H9 (cell line): ENCODE measurements around the gene ACADM. TPM values are rescaled to one million over a fixed set of nuclear protein-coding genes. Genes with fewer than 3 reads are reported as not detected.

Source experiments
- DNase-seq: peaks from one replicate; pipeline ENCODE4 v3.0.0-alpha.2; 2017
- H2AFZ ChIP-seq: one replicate; pipeline ENCODE4 v1.6.1; 2013; ENCODE audit warnings: mild to moderate bottlenecking, low read length, control low read depth, moderate library complexity
- H2AK5ac ChIP-seq: 2 replicates; pipeline ENCODE4 v1.6.1; 2013; ENCODE audit warnings: low read length, control low read depth, mixed read lengths; ENCODE audit not compliant: insufficient read length
- H2BK120ac ChIP-seq: one replicate; pipeline ENCODE4 v1.6.1; 2013; ENCODE audit warnings: low read depth, mild to moderate bottlenecking, low read length, control low read depth, inconsistent platforms; ENCODE audit not compliant: poor library complexity, severe bottlenecking
- H2BK12ac ChIP-seq: 2 replicates; pipeline ENCODE4 v1.6.1; 2013; ENCODE audit warnings: low read length, control low read depth, mixed read lengths, low read depth; ENCODE audit not compliant: insufficient read length
- H2BK15ac ChIP-seq: 2 replicates; pipeline ENCODE4 v1.6.1; 2013; ENCODE audit warnings: low read depth, low read length, control low read depth
- H2BK20ac ChIP-seq: one replicate; pipeline ENCODE4 v1.6.1; 2013; ENCODE audit warnings: low read depth, mild to moderate bottlenecking, low read length, control low read depth, inconsistent platforms; ENCODE audit not compliant: poor library complexity, severe bottlenecking
- H2BK5ac ChIP-seq: 2 replicates; pipeline ENCODE4 v1.6.1; 2013; ENCODE audit warnings: low read length, control low read depth, mixed read lengths; ENCODE audit not compliant: insufficient read length
- H3K14ac ChIP-seq: 2 replicates; pipeline ENCODE4 v1.6.1; 2013; ENCODE audit warnings: low read length, control low read depth; ENCODE audit not compliant: insufficient read depth
- H3K18ac ChIP-seq: 2 replicates; pipeline ENCODE4 v1.6.1; 2013; ENCODE audit warnings: low read depth, mild to moderate bottlenecking, mixed read lengths, low read length, control low read depth; ENCODE audit not compliant: insufficient read length
- H3K23ac ChIP-seq: 2 replicates; pipeline ENCODE4 v1.6.1; 2013; ENCODE audit warnings: low read length, control low read depth, mixed read lengths, low read depth; ENCODE audit not compliant: insufficient read length
- H3K23me2 ChIP-seq: 2 replicates; pipeline ENCODE4 v1.6.1; 2013; ENCODE audit warnings: low read depth, mild to moderate bottlenecking, mixed read lengths, low read length, control low read depth; ENCODE audit not compliant: insufficient read length, poor library complexity, severe bottlenecking
- H3K27ac ChIP-seq: 2 replicates; pipeline ENCODE4 v1.5.1; 2013; ENCODE audit warnings: low read length, control low read depth, mixed read lengths, low read depth; ENCODE audit not compliant: insufficient read length
- H3K27me3 ChIP-seq: 2 replicates; pipeline ENCODE4 v1.6.1; 2013; ENCODE audit warnings: low read length, control low read depth, inconsistent platforms; ENCODE audit not compliant: insufficient read depth
- H3K4ac ChIP-seq: 2 replicates; pipeline ENCODE4 v1.6.1; 2013; ENCODE audit warnings: low read depth, mild to moderate bottlenecking, control low read depth, inconsistent platforms, low read length, moderate library complexity
- H3K4me1 ChIP-seq: 2 replicates; pipeline ENCODE4 v1.6.1; 2013; ENCODE audit warnings: low read length, control low read depth, inconsistent platforms; ENCODE audit not compliant: insufficient read depth
- H3K4me2 ChIP-seq: 2 replicates; pipeline ENCODE4 v1.6.1; 2013; ENCODE audit warnings: low read length, control low read depth, mixed read lengths; ENCODE audit not compliant: insufficient read length, insufficient read depth
- H3K56ac ChIP-seq: 2 replicates; pipeline ENCODE4 v1.6.1; 2013; ENCODE audit warnings: low read depth, mild to moderate bottlenecking, mixed read lengths, low read length, control low read depth; ENCODE audit not compliant: insufficient read length
- H3K79me1 ChIP-seq: 2 replicates; pipeline ENCODE4 v1.6.1; 2013; ENCODE audit warnings: low read depth, mild to moderate bottlenecking, moderate library complexity, low read length, control low read depth, inconsistent platforms; ENCODE audit not compliant: insufficient read depth, poor library complexity, severe bottlenecking
- H3K79me2 ChIP-seq: 2 replicates; pipeline ENCODE4 v1.6.1; 2013; ENCODE audit warnings: low read length, control low read depth, inconsistent platforms; ENCODE audit not compliant: insufficient read depth
- H3K9ac ChIP-seq: 2 replicates; pipeline ENCODE4 v1.6.1; 2013; ENCODE audit warnings: low read length, control low read depth, mixed read lengths; ENCODE audit not compliant: insufficient read length; ENCODE audit errors: extremely low read depth
- H3K9me3 ChIP-seq: one replicate; pipeline ENCODE4 v1.6.1; 2013; ENCODE audit warnings: low read depth, low read length, inconsistent platforms; ENCODE audit not compliant: control insufficient read depth
- H3T11ph ChIP-seq: one replicate; pipeline ENCODE4 v1.6.1; 2013; ENCODE audit warnings: mild to moderate bottlenecking, low read length, control low read depth, inconsistent platforms
- H4K20me1 ChIP-seq: one replicate; pipeline ENCODE4 v1.6.1; 2013; ENCODE audit not compliant: control insufficient read depth, insufficient read length, insufficient read depth
- H4K5ac ChIP-seq: 2 replicates; pipeline ENCODE4 v1.6.1; 2013; ENCODE audit warnings: low read depth, mild to moderate bottlenecking, mixed read lengths, low read length, control low read depth; ENCODE audit not compliant: insufficient read length
- H4K8ac ChIP-seq: replicated peaks from 2 replicates; pipeline ENCODE4 v1.6.1; 2013; ENCODE audit warnings: low read length, control low read depth, mixed read lengths, low read depth; ENCODE audit not compliant: insufficient read length
- H4K91ac ChIP-seq: 2 replicates; pipeline ENCODE4 v1.6.1; 2013; ENCODE audit warnings: low read depth, mild to moderate bottlenecking, moderate library complexity, mixed read lengths, low read length, control low read depth; ENCODE audit not compliant: insufficient read length
- H3K27ac Mint-ChIP-seq, 3 experiments: 2 replicates in 2 of 3; 3 replicates in 1 of 3; pipeline ENCODE4 v1.8.0; 2020 to 2021; ENCODE audit warnings: mixed read lengths in 3 of 3, mild to moderate bottlenecking in 1 of 3, moderate library complexity in 1 of 3
- H3K27me3 Mint-ChIP-seq: 2 replicates; pipeline ENCODE4 v1.8.0; 2021; ENCODE audit warnings: low read depth, mild to moderate bottlenecking, moderate library complexity, mixed read lengths
- H3K36me3 Mint-ChIP-seq, 3 experiments: 2 replicates in 2 of 3; 3 replicates in 1 of 3; pipeline ENCODE4 v1.8.0; 2020 to 2021; ENCODE audit warnings: low read depth in 3 of 3, mixed read lengths in 3 of 3; ENCODE audit not compliant: insufficient read depth in 1 of 3
- H3K4me1 Mint-ChIP-seq, 2 experiments: 2 replicates each; pipeline ENCODE4 v1.8.0; 2020; ENCODE audit warnings: mixed read lengths in 2 of 2
- H3K4me3 Mint-ChIP-seq, 2 experiments: 2 replicates in 1 of 2; 3 replicates in 1 of 2; pipeline ENCODE4 v1.8.0; 2020 to 2021; ENCODE audit warnings: mild to moderate bottlenecking in 2 of 2, mixed read lengths in 2 of 2, moderate library complexity in 1 of 2
- H3K9me3 Mint-ChIP-seq, 2 experiments: 2 replicates in 1 of 2; 3 replicates in 1 of 2; pipeline ENCODE4 v1.8.0; 2020; ENCODE audit warnings: mild to moderate bottlenecking in 2 of 2, mixed read lengths in 2 of 2, moderate library complexity in 1 of 2
- total RNA-seq: library from RNA; stranded (reverse); gene quantifications from 2 replicates; pipeline ENCODE4 v1.2.1, GENCODE V29; 2021
- TF ChIP-seq, protein P1 (sequence below): fragments of 200-600 bp; sonication (generic); conservative IDR thresholded peaks from 3 replicates; pipeline ENCODE4 v1.8.0; 2021; ENCODE audit warnings: antibody characterized with exemption, mild to moderate bottlenecking

Gene ACADM
- total RNA-seq, 1 experiment from 2014 or later: 51.3 TPM

DNA sequence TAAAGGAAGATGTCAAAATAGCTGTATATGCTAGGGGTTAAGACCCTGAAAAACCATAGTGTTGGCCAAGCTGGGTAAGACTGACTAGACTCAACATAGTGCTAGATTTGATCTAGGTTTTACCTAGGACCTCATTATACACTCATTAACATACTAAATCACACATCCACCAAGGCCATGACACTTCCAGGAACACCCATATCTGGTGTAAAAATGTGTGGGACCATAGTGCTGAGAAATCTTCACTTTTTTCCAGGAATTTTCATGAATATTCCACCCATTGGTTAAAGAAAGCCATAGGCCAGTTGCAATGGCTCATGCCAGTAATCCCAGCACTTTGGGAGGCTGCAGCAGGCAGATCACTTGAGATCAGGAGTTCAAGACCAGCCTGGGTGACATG lies 34.0 kb upstream of the ACADM start:
- H3K27ac Mint-ChIP-seq: no peak overlapping the region
- Histone ChIP-seq H3K79me2 (no peaks in the 10 kb centered on the region), H3K79me1 (no peaks in the 10 kb centered on the region), H4K20me1 (no peaks in the 10 kb centered on the region), H3K4ac (no peak overlapping the region), H2BK5ac (no peak overlapping the region), H3K9ac (no peak overlapping the region), H3K14ac (no peak overlapping the region), H3K4me2 (no peak overlapping the region), H3K4me1 (no peaks in the 10 kb centered on the region), H2BK15ac (no peak overlapping the region), H3K27ac (no peak overlapping the region), H4K8ac (no peak overlapping the region), H2BK20ac (no peak overlapping the region), H3K23ac (no peak overlapping the region), H3K56ac (no peak overlapping the region), H2AFZ (no peak overlapping the region), H4K5ac (no peak overlapping the region), H3K9me3 (no peaks in the 10 kb centered on the region), H4K91ac (no peak overlapping the region), H2BK12ac (no peak overlapping the region), H3K23me2 (no peaks in the 10 kb centered on the region), H3K27me3 (no peaks in the 10 kb centered on the region), H2AK5ac (no peak overlapping the region), H3T11ph (no peak overlapping the region), H3K18ac (no peak overlapping the region), H2BK120ac (no peak overlapping the region)
- no peak overlapping the region for H3K4me3 Mint-ChIP-seq
- no peaks in the 10 kb centered on the region for H3K9me3 Mint-ChIP-seq
- no peaks in the 10 kb centered on the region; a peak in 1 of 7 replicates for H3K36me3 Mint-ChIP-seq
- TF ChIP-seq, protein P1, sequence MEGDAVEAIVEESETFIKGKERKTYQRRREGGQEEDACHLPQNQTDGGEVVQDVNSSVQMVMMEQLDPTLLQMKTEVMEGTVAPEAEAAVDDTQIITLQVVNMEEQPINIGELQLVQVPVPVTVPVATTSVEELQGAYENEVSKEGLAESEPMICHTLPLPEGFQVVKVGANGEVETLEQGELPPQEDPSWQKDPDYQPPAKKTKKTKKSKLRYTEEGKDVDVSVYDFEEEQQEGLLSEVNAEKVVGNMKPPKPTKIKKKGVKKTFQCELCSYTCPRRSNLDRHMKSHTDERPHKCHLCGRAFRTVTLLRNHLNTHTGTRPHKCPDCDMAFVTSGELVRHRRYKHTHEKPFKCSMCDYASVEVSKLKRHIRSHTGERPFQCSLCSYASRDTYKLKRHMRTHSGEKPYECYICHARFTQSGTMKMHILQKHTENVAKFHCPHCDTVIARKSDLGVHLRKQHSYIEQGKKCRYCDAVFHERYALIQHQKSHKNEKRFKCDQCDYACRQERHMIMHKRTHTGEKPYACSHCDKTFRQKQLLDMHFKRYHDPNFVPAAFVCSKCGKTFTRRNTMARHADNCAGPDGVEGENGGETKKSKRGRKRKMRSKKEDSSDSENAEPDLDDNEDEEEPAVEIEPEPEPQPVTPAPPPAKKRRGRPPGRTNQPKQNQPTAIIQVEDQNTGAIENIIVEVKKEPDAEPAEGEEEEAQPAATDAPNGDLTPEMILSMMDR: no peak
- no peaks in the 10 kb centered on the region for H3K4me1 Mint-ChIP-seq
- no peak for DNase-seq
- no peaks in the 10 kb centered on the region; the same call in 1 of the 2 replicates for H3K27me3 Mint-ChIP-seq
